ENCODE measurements around the gene SRGAP3. TPM values are rescaled to one million over a fixed set of nuclear protein-coding genes. Genes with fewer than 3 reads are reported as not detected.
"Not testable (repeated sequence)": the region's sequence is repeated elsewhere in the genome, so short reads cannot be mapped to it uniquely, and the experiment has no call there.

The SRGAP3 gene
- total RNA-seq, 2 experiments from 2014 or later, result 1.2 to 1.5 TPM

DNA sequence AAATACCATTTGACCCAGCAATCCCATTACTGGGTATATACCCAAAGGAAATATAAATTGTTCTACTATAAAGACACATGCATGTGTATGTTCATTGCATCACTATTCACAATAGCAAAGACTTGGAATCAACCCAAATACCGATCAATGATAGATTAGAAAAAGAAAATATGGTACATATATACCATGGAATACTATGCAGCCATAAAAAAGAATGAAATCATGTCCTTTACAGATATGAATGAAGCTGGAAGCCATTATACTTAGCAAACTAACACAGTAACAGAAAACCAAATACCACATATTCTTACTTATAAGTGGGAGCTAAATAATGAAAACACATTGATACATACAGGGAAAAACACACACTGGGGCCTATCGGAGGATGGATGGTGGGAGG is 164.0 kb downstream of the SRGAP3 start:
- CTCF ChIA-PET; ATAC-seq; H3K4me1 Mint-ChIP-seq; POLR2A ChIA-PET; intact Hi-C loops (cut with DNase I, micrococcal nuclease); H3K9me3 Mint-ChIP-seq (ENCODE audit: low read depth); H3K27me3 Mint-ChIP-seq; H3K36me3 Mint-ChIP-seq (ENCODE audit: low read depth); DNase-seq; H3K4me3 Mint-ChIP-seq; H3K27ac Mint-ChIP-seq: not testable (repeated sequence)

DNA sequence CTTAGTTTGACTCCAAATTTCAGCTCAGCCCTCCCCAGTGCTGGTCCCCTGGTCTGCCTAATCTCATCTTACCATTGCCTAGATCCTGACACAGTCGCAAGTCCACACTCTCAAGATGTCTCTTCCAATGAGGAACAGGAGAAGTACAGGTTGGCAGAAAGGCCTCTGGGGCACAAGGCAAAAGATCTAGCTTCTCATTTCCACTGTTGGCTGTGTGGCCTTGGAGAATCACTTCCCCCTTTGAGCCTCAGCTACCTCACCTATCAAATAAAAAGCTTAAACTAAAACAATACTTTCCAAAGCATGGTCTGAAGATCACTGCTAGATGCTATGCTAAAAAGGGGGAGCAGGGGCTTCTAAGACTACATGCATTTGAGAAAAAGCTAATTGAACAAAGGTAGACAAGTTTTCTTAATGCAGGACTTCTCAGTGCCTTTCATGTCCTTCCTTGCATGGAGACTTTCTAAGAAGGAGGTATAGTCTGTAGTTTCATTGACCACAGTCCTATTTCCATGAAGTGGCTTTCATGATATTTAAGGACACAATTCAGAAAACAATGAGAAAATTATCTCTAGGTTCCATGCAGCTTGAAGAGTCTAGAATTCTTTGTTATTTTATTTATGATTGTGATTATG is 168.1 kb downstream of the SRGAP3 start:
- no peaks in the 10 kb centered on the region for H3K27me3 Mint-ChIP-seq
- peaks cover 6% of the 10 kb centered on the region for H3K4me1 Mint-ChIP-seq
- no peak for DNase-seq
- H3K9me3 Mint-ChIP-seq (ENCODE audit: low read depth), result no peaks in the 10 kb centered on the region
- no peak overlapping the region for H3K27ac Mint-ChIP-seq
- no peak for ATAC-seq
- CTCF ChIA-PET, result interaction anchor here (1.0 to 1.5 kb wide), 2 partner anchors 17 to 110 kb away, joined by 3 read pairs; no protein-coding TSS in a partner anchor
- H3K4me3 Mint-ChIP-seq, result no peak overlapping the region
- intact Hi-C loops (cut with DNase I, micrococcal nuclease), result loop anchor here in 1 of 2 experiments (5.0 kb wide), 1 partner anchor 221 kb away; no protein-coding TSS in a partner anchor
- H3K36me3 Mint-ChIP-seq (ENCODE audit: low read depth), result no peaks in the 10 kb centered on the region
- POLR2A ChIA-PET, result no interaction called here

DNA sequence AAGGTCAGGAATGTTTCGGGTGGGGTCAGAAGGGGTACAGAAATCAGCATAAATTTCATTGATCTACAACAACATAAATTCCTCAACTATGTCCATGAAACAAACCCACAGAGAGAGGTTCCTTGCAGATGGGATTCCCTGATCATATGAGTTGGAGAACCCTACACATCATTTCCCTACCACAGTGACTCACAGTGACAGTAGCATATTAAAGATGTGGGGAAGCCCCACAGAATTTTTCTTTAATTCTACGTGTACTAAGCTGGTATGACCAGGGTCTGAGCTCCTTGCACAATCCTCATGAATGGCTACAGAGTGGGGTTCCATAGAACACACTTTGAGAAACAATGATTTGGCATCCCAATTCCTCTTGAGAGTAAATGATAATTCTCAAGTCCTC is 169.3 kb downstream of the SRGAP3 start:
- H3K36me3 Mint-ChIP-seq (ENCODE audit: low read depth), result no peaks in the 10 kb centered on the region
- intact Hi-C loops (cut with DNase I, micrococcal nuclease), result loop anchor here in 1 of 2 experiments (5.0 kb wide), 1 partner anchor 222 kb away; no protein-coding TSS in a partner anchor
- peaks cover 6% of the 10 kb centered on the region for H3K4me1 Mint-ChIP-seq
- DNase-seq, result no peak
- CTCF ChIA-PET, result interaction anchor here (1.0 to 1.5 kb wide), 2 partner anchors 16 to 109 kb away, joined by 3 read pairs; no protein-coding TSS in a partner anchor
- ATAC-seq, result peak; percentile 91
- H3K27me3 Mint-ChIP-seq, result no peaks in the 10 kb centered on the region
- H3K9me3 Mint-ChIP-seq (ENCODE audit: low read depth), result no peaks in the 10 kb centered on the region
- POLR2A ChIA-PET, result no interaction called here
- no peak overlapping the region for H3K4me3 Mint-ChIP-seq
- H3K27ac Mint-ChIP-seq, result no peak overlapping the region

DNA sequence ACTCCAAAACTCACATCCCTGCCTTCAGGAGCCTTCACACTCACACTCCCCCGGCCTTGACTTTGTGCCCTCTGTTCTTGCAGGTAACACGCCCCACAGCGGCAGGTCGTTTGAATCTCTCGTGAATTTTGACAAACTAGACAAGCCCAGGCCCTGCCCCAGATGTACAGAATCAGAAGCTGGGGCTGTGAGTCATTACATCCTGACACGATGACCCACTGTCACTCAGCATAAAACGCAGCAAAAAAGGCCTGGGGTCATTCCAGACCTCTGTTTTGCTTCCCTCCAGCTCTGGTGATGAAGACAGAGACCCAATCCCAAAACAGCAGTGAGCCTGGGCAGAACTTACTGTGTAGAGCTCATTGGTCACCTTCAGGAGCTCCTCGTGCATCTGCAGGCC is 169.8 kb downstream of the SRGAP3 start:
- Mint-ChIP-seq H3K36me3 (ENCODE audit: low read depth) (no peaks in the 10 kb centered on the region), H3K4me1 (peaks cover 6% of the 10 kb centered on the region), H3K27ac (no peak overlapping the region), H3K27me3 (no peaks in the 10 kb centered on the region), H3K9me3 (ENCODE audit: low read depth) (no peaks in the 10 kb centered on the region), H3K4me3 (no peak overlapping the region)
- ChIA-PET POLR2A (no interaction called here), CTCF (no interaction called here)
- intact Hi-C loops (cut with DNase I, micrococcal nuclease), result loop anchor here in 1 of 2 experiments (5.0 kb wide), 1 partner anchor 223 kb away; no protein-coding TSS in a partner anchor
- DNase-seq, result no peak
- no peak for ATAC-seq

DNA sequence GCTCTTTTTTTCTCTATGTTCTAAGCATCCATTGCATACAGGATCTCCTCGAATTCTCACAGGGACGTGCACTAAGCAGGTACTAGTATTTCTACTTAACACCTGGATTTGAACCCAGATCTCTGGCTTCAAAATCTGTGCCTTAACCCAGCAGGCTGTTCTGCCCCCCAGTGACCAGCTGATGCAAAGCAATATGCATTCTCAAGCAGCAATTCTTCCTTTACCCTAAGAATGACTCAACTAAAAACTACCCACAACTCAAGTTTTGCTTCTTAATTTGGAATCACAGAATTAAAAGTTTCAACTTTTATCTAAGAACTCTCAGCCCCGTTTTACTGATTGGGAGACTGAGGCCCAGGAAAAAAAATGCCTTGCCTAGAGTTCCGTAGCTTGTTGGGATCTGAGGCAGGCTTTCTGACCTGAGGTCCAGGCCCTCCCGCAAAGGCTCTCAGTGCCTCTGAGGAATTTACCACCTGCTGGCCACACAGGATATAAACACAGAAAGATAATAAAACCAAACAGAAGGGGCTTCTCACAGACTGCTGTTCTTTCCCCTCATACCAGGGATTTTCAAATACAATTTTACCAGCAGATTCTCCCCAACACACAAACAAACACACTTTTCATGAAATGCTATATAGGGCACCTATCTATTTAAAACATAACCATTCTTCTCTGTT is 170.7 kb downstream of the SRGAP3 start:
- Mint-ChIP-seq H3K36me3 (ENCODE audit: low read depth) (no peaks in the 10 kb centered on the region), H3K9me3 (ENCODE audit: low read depth) (no peaks in the 10 kb centered on the region), H3K27ac (no peak overlapping the region), H3K4me1 (peaks cover 6% of the 10 kb centered on the region), H3K4me3 (no peak overlapping the region), H3K27me3 (no peaks in the 10 kb centered on the region)
- POLR2A ChIA-PET, result no interaction called here
- CTCF ChIA-PET, result interaction anchor here (0.6 kb wide), 2 partner anchors 35 to 603 kb away, joined by 3 read pairs; no protein-coding TSS in a partner anchor
- DNase-seq (peak; percentile 19), ATAC-seq (peak; percentile 40)
- intact Hi-C loops (cut with DNase I, micrococcal nuclease), result no loop called here

DNA sequence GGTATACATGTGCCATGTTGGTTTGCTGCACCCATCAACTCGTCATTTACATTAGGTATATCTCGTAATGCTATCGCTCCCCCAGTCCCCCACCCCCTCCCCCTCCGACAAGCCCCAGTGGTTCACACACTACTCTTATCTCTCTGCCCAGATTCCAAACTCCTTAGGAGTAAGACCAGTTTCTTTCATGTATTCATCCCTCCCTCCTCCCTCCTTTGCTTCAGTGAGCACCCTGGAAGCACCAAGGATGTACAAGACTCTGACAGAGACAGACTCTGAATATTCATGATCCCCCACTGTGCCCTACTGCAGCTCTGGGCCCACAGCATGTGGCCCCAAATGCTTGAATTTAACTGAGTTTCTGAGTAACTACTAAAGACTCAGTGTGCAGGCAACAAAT is 172.4 kb downstream of the SRGAP3 start:
- Mint-ChIP-seq H3K4me3 (no peak overlapping the region), H3K4me1 (peaks cover 6% of the 10 kb centered on the region), H3K27ac (no peak overlapping the region), H3K9me3 (ENCODE audit: low read depth) (no peaks in the 10 kb centered on the region), H3K27me3 (no peaks in the 10 kb centered on the region), H3K36me3 (ENCODE audit: low read depth) (no peaks in the 10 kb centered on the region)
- ATAC-seq (no peak), DNase-seq (no peak)
- ChIA-PET CTCF (no interaction called here), POLR2A (no interaction called here)
- intact Hi-C loops (cut with DNase I, micrococcal nuclease), result no loop called here

DNA sequence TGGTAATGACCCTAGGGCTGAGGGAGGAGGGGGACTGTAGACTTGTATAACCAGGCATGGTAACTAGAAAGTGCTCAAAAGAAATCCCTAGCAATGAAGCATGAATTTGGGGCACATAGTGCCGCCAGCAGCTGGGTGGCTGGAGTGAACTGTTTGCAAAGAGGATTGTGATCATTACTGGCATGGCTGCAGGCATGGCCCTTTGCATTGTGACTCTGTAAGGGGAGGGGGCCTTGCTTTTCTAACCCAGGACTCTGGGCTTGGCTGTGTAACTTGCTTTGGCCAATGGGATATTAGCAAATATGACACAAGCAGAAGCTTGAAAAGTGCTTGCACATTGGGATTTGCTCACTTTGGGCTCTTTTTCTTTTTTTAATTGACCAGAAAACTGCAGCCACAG is 173.7 kb downstream of the SRGAP3 start:
- H3K36me3 Mint-ChIP-seq (ENCODE audit: low read depth), result no peaks in the 10 kb centered on the region
- intact Hi-C loops (cut with DNase I, micrococcal nuclease), result no loop called here
- no peak overlapping the region for H3K27ac Mint-ChIP-seq
- peaks cover 6% of the 10 kb centered on the region for H3K4me1 Mint-ChIP-seq
- no peaks in the 10 kb centered on the region for H3K9me3 Mint-ChIP-seq (ENCODE audit: low read depth)
- no peak for DNase-seq
- no peak for ATAC-seq
- POLR2A ChIA-PET, result no interaction called here
- no peaks in the 10 kb centered on the region for H3K27me3 Mint-ChIP-seq
- H3K4me3 Mint-ChIP-seq, result no peak overlapping the region
- CTCF ChIA-PET, result no interaction called here

DNA sequence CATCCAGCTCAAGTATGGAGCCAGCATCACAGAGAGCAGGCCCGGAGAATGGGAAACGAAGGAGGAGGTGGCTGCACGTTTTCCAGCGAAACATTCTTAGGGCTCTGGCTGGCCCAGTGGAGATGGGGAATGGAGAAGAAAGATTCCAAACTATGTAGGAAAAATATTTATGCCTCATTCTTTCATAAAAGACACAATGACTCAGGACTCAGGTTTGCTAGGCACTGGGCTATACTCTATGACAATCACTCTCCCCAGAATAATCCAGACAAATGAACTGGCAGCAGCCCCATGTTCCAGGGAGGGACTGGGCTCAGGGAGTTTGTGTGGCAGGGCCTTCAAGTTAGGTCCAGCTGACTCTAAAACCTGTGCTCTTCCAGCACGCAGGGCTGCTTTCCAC is 175.4 kb downstream of the SRGAP3 start:
- H3K4me1 Mint-ChIP-seq, result no peaks in the 10 kb centered on the region
- intact Hi-C loops (cut with DNase I, micrococcal nuclease), result no loop called here
- DNase-seq (no peak), ATAC-seq (no peak)
- H3K27ac Mint-ChIP-seq, result no peak overlapping the region
- no peak overlapping the region for H3K4me3 Mint-ChIP-seq
- POLR2A ChIA-PET, result no interaction called here
- no peaks in the 10 kb centered on the region for H3K9me3 Mint-ChIP-seq (ENCODE audit: low read depth)
- CTCF ChIA-PET, result no interaction called here
- no peaks in the 10 kb centered on the region for H3K27me3 Mint-ChIP-seq
- H3K36me3 Mint-ChIP-seq (ENCODE audit: low read depth), result no peaks in the 10 kb centered on the region

DNA sequence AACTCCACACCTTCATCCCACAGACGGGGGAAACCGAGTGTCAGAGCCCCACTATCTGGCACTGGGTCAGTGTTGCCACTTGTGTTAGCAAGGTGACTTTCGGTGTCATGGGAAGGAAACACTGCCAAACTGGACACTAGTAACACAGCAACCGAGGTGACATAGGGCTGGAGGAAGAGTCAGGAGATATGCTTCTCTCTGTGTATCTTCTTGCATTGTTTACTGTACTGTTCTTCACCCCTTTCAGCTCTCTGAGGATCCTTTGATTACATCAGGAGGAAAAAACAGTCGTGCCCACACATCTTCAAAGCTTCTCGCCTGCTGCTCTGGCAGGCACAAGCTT is 176.8 kb downstream of the SRGAP3 start:
- no peaks in the 10 kb centered on the region for H3K36me3 Mint-ChIP-seq (ENCODE audit: low read depth)
- ATAC-seq (no peak), DNase-seq (no peak)
- H3K4me3 Mint-ChIP-seq, result no peak overlapping the region
- H3K4me1 Mint-ChIP-seq, result no peaks in the 10 kb centered on the region
- ChIA-PET POLR2A (no interaction called here), CTCF (no interaction called here)
- intact Hi-C loops (cut with DNase I, micrococcal nuclease), result no loop called here
- no peak overlapping the region for H3K27ac Mint-ChIP-seq
- no peaks in the 10 kb centered on the region for H3K27me3 Mint-ChIP-seq
- no peaks in the 10 kb centered on the region for H3K9me3 Mint-ChIP-seq (ENCODE audit: low read depth)

DNA sequence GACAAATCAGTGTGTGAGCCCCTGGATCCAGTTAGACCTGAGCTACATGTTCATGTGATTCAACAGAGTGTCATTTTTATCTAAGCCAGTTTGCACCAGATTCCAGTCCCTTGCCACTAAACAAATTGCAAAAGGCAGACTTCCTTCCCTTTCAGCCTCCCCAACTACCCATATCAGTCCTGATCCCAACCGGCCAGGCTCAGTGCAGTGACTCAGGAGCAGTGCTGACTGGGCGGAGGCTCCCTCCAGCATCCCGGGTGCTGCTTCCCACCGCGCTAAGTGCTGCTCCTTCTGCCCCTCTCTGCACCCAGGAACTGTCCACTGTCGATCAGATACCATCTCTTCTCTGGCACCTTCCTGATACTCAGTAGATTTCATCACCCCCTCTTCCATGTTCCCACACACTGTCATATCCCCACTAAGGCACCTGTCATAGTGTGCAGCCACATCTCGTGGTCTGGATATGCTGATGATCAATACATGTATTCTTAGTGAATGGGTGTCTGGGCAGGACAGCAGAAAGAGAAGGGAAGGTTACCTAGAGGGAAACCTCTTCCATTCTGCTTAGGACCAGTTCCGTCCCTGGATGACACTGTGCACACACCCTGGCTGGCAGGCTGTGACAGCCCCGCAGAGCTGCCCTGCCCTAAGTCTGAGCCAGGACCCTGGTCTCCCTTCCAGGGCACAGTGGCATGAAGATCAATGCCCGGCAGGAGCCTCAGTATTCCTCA is 177.3 kb downstream of the SRGAP3 start:
- CTCF ChIA-PET, result interaction anchor here (1.4 kb wide), 1 partner anchor 230 kb away, joined by 4 read pairs; no protein-coding TSS in a partner anchor
- no peaks in the 10 kb centered on the region for H3K4me1 Mint-ChIP-seq

DNA sequence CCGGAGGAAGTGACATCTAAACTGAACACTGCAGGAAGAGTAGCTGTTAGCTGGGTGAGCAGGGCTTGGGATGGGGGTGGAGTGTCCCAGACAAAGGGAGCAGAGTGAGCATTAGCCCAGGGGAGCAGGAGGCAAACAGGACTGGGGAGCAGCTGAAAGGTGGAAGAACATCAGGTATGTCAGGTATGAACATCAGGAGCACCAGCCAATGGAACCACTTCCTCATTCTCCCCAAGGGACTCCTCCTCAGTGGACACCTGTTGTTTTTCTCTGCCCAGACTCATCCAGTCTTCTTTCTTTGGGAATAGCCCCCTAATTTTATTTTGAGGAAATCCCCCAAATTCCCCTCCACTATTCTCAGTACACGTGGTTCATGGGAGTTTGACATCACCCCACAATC is 178.5 kb downstream of the SRGAP3 start:
- DNase-seq (no peak), ATAC-seq (no peak)
- Mint-ChIP-seq H3K4me3 (no peak overlapping the region), H3K4me1 (no peaks in the 10 kb centered on the region), H3K9me3 (ENCODE audit: low read depth) (no peaks in the 10 kb centered on the region), H3K27me3 (no peaks in the 10 kb centered on the region), H3K27ac (no peak overlapping the region), H3K36me3 (ENCODE audit: low read depth) (no peaks in the 10 kb centered on the region)
- CTCF ChIA-PET, result interaction anchor here (0.6 to 1.4 kb wide), 2 partner anchors 231 to 755 kb away, joined by 4 read pairs; no protein-coding TSS in a partner anchor
- POLR2A ChIA-PET, result no interaction called here
- intact Hi-C loops (cut with DNase I, micrococcal nuclease), result no loop called here

More for the DNA sequence above, 177.3 kb downstream of the SRGAP3 start:
- DNase-seq (no peak), ATAC-seq (peak; percentile 47)
- Mint-ChIP-seq H3K27me3 (no peaks in the 10 kb centered on the region), H3K36me3 (ENCODE audit: low read depth) (no peaks in the 10 kb centered on the region), H3K4me3 (no peak overlapping the region), H3K27ac (no peak overlapping the region), H3K9me3 (ENCODE audit: low read depth) (no peaks in the 10 kb centered on the region)
- POLR2A ChIA-PET, result no interaction called here
- intact Hi-C loops (cut with DNase I, micrococcal nuclease), result no loop called here

All from activated CD4-positive, alpha-beta T cell treated with anti-CD3 and anti-CD28 coated beads for 36 hours (primary cell).